HCT116 (cell line): Measurements from ENCODE around the gene AGBL1. TPM values are rescaled to one million over a fixed set of nuclear protein-coding genes. Genes with fewer than 3 reads are reported as not detected.

Experiments used
- ATAC-seq: fragments of 200-7000 bp; cut with Tn5 transposase; 2 replicates; pipeline ENCODE4 v1.9.1; 2020; ENCODE audit warnings: mild to moderate bottlenecking, moderate library complexity
- BruUV-seq: library from RNA; stranded (reverse); fragments of 400-500 nt; replicated peaks from 2 replicates; lab custom pipeline; 2021; lab: Mats Ljungman, UMichigan
- CTCF ChIA-PET: fragments of 300-600 bp; sonication (Branson Sonifier 250); formaldehyde crosslinking; loops from one replicate; lab custom pipeline; 2021; ENCODE audit warnings: antibody characterized with exemption; lab: Charles Lee
- POLR2A ChIA-PET: fragments of 300-600, 350-600 bp; sonication (Branson Sonifier 250); formaldehyde crosslinking; loops from one replicate; lab custom pipeline; 2021; ENCODE audit warnings: antibody characterized with exemption; lab: Charles Lee
- RAD21 ChIA-PET, 2 experiments: fragments of 300-600 bp; sonication (Branson Sonifier 250); formaldehyde crosslinking; loops; one replicate each; lab custom pipeline; 2023; ENCODE audit warnings: low total read pairs in 2 of 2; ENCODE audit not compliant: uncharacterized antibody in 2 of 2, unreplicated experiment in 2 of 2, low non-redundant PET in 1 of 2; lab: Charles Lee
- DNase-seq: peaks from one replicate; pipeline ENCODE4 v3.0.0-alpha.2; 2010; ENCODE audit warnings: low read depth, low spot score
- H2AFZ ChIP-seq: fragments of 200-600 bp; shearing (Covaris generic), sonication (generic); 2 replicates; pipeline ENCODE4 v1.6.1; 2017; ENCODE audit warnings: low read depth, mixed run types, mixed read lengths, antibody characterized with exemption, low read length; ENCODE audit not compliant: poor library complexity, severe bottlenecking
- H3K27ac ChIP-seq: 2 replicates; pipeline ENCODE4 v1.5.1; 2012; ENCODE audit warnings: low read depth, low read length
- H3K27me3 ChIP-seq: fragments of 200-600 bp; sonication (generic); 2 replicates; pipeline ENCODE4 v1.6.1; 2016; ENCODE audit warnings: mixed run types, low read length, mixed read lengths; ENCODE audit not compliant: insufficient read depth
- H3K36me3 ChIP-seq, 2 experiments: fragments of 200-500 bp in 1 of 2; fragments of 200-600 bp in 1 of 2; sonication (Bioruptor generic) in 1 of 2; sonication (generic) in 1 of 2; 2 replicates each; pipeline versions ENCODE4 v1.5.1 to v1.6.1; 2014 to 2016; ENCODE audit warnings: low read length in 2 of 2, inconsistent platforms in 1 of 2, mixed read lengths in 1 of 2, mixed run types in 1 of 2; ENCODE audit not compliant: insufficient read depth in 2 of 2, control insufficient read depth in 1 of 2
- H3K4me1 ChIP-seq, 2 experiments: fragments of 200-600 bp in 1 of 2; sonication (generic) in 1 of 2; 2 replicates each; pipeline versions ENCODE4 v1.5.1 to v1.6.1; 2012 to 2017; ENCODE audit warnings: low read length in 2 of 2, inconsistent platforms in 1 of 2, mild to moderate bottlenecking in 1 of 2, mixed read lengths in 1 of 2, mixed run types in 1 of 2, moderate library complexity in 1 of 2; ENCODE audit not compliant: insufficient read depth in 2 of 2, control insufficient read depth in 1 of 2
- H3K4me2 ChIP-seq: fragments of 200-600 bp; sonication (generic); 2 replicates; pipeline ENCODE4 v1.6.1; 2017; ENCODE audit warnings: mixed run types, low read length, mixed read lengths
- H3K4me3 ChIP-seq, 2 experiments: fragments of 200-600 bp in 1 of 2; sonication (generic) in 1 of 2; replicated peaks in 1 of 2; 2 replicates each; pipeline ENCODE4 v1.5.1; 2011 to 2016; ENCODE audit warnings: low read length in 2 of 2, control low read depth in 1 of 2, low read depth in 1 of 2, mild to moderate bottlenecking in 1 of 2, mixed read lengths in 1 of 2, mixed run types in 1 of 2
- H3K79me2 ChIP-seq: fragments of 200-600 bp; sonication (generic); 2 replicates; pipeline ENCODE4 v1.6.1; 2017; ENCODE audit warnings: mild to moderate bottlenecking, mixed run types, low read length, moderate library complexity, mixed read lengths; ENCODE audit not compliant: insufficient read depth
- H3K9ac ChIP-seq: fragments of 200-600 bp; sonication (generic); 2 replicates; pipeline ENCODE4 v1.6.1; 2016; ENCODE audit warnings: low read length, mixed read lengths
- H3K9me2 ChIP-seq: fragments of 200-600 bp; sonication (generic), shearing (Covaris generic); 2 replicates; pipeline ENCODE4 v1.6.1; 2017; ENCODE audit warnings: mixed run types, mild to moderate bottlenecking, moderate library complexity; ENCODE audit not compliant: insufficient read depth
- H3K9me3 ChIP-seq, 2 experiments: fragments of 200-500 bp in 1 of 2; fragments of 200-600 bp in 1 of 2; sonication (Bioruptor generic) in 1 of 2; sonication (generic) in 1 of 2; 2 replicates each; pipeline ENCODE4 v1.6.1; 2014 to 2017; ENCODE audit warnings: low read length in 2 of 2, mixed read lengths in 2 of 2, inconsistent platforms in 1 of 2, low read depth in 1 of 2, mild to moderate bottlenecking in 1 of 2, mixed run types in 1 of 2, moderate library complexity in 1 of 2; ENCODE audit not compliant: control insufficient read depth in 1 of 2, insufficient read depth in 1 of 2
- H4K20me1 ChIP-seq: fragments of 200-600 bp; sonication (generic), shearing (Covaris generic); 2 replicates; pipeline ENCODE4 v1.6.1; 2017; ENCODE audit warnings: mixed run types, mild to moderate bottlenecking, moderate library complexity; ENCODE audit not compliant: insufficient read depth
- CEBPB ChIP-seq: IDR thresholded peaks from 2 replicates; pipeline ENCODE4 v1.6.1; 2012; ENCODE audit warnings: low read depth
- EGR1 ChIP-seq: IDR thresholded peaks from 2 replicates; pipeline ENCODE4 v1.6.1; 2012; ENCODE audit warnings: low read depth
- EZH2phosphoT487 ChIP-seq: fragments of 200-600 bp; IDR thresholded peaks from 2 replicates; pipeline ENCODE4 v1.6.1; 2018; ENCODE audit warnings: antibody characterized with exemption, borderline replicate concordance
- JUND ChIP-seq: IDR thresholded peaks from 2 replicates; pipeline ENCODE4 v1.6.1; 2012
- POLR2A ChIP-seq: IDR thresholded peaks from 2 replicates; pipeline ENCODE4 v1.7.0; 2011; ENCODE audit warnings: borderline replicate concordance; ENCODE audit not compliant: insufficient read depth, insufficient read length; ENCODE audit errors: extremely low read depth
- POLR2AphosphoS5 ChIP-seq: IDR thresholded peaks from 2 replicates; pipeline ENCODE4 v1.6.1; 2011; ENCODE audit warnings: mild to moderate bottlenecking, low read depth, low read length, moderate library complexity
- REST ChIP-seq: IDR thresholded peaks from 2 replicates; pipeline ENCODE4 v1.6.1; 2012; ENCODE audit warnings: low read depth
- SRF ChIP-seq: IDR thresholded peaks from 2 replicates; pipeline ENCODE4 v1.6.1; 2012; ENCODE audit warnings: low read depth
- ZBTB33 ChIP-seq: IDR thresholded peaks from 2 replicates; pipeline ENCODE4 v1.6.1; 2011; ENCODE audit warnings: mild to moderate bottlenecking, low read length, moderate library complexity; ENCODE audit not compliant: insufficient replicate concordance; ENCODE audit errors: extremely low read depth
- intact Hi-C: fragments of 100-400 bp; cut with micrococcal nuclease; formaldehyde crosslinking; loops from 2 replicates; pipeline ENCODE4 v1.10.0; 2022
- total RNA-seq: library from RNA; stranded (reverse); gene quantifications from one replicate; pipeline ENCODE4 v1.2.1, GENCODE V29; 2021; ENCODE audit not compliant: unreplicated experiment
- TF ChIP-seq, protein P1 (sequence below): IDR thresholded peaks from 2 replicates; pipeline ENCODE4 v1.6.1; 2012

The AGBL1 gene
- total RNA-seq, 1 experiment from 2014 or later: not detected

GRCh38 chr15:86038491-86038890 lies 41.2 kb upstream of the AGBL1 start:
- H3K9ac ChIP-seq: no peak overlapping the region
- no peak for ATAC-seq
- H3K27ac ChIP-seq: no peak overlapping the region
- POLR2A ChIA-PET: interaction anchor here (0.7 kb wide), 1 partner anchor 23 kb away, joined by 3 read pairs; no protein-coding TSS in a partner anchor
- H3K4me2 ChIP-seq: no peak overlapping the region
- 0 out of 2 replicates have a peak, but pooled peaks cover 1% of the 10 kb centered on the region for H3K27me3 ChIP-seq
- no peak overlapping the region for H2AFZ ChIP-seq
- H3K36me3 ChIP-seq: no peaks in the 10 kb centered on the region
- RAD21 ChIA-PET: no interaction called here
- H3K9me3 ChIP-seq: no peaks in the 10 kb centered on the region
- TF ChIP-seq REST (no peak), EGR1 (no peak), SRF (no peak), JUND (no peak)
- no peak overlapping the region for H3K4me3 ChIP-seq
- H3K4me1 ChIP-seq: no peaks in the 10 kb centered on the region
- CTCF ChIA-PET: no interaction called here
- no peaks in the 10 kb centered on the region for H3K79me2 ChIP-seq
- H3K9me2 ChIP-seq: no peaks in the 10 kb centered on the region
- intact Hi-C loops: no loop called here
- H4K20me1 ChIP-seq: no peaks in the 10 kb centered on the region
- no peak for DNase-seq
- BruUV-seq: no TSS peak

DNA sequence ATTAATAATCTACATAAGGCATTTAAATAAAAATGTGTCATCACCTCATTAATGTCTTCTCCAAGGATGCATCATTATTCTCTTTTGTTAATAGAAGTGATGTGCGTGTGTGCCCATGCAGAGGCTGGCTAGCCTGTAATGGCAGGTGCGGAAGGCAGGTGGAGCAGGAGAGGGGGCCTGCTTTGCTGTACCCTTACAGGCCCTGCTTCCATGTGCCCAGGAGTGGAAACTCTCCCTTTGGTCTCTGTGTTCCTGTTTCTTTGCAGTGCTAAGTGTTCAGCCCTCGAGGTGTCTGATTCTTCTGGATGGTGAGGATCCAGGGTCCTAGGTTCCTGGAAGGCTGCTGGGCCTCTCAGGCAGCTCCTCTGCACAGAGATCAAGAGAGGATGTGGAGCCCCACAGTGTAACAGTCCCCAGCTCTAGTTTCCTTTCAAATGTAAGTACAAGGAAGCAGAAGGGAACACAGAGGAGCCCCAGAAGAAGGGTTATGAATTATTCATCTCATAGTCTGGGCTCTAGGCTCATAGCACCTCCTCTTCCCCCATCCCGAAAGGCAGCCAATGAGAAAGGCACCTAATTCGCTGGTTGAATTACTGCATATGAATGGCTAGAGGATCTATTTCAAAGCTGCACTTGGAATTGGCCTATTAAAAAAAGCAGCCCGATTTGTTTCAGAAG lies 39.2 kb upstream of the AGBL1 start:
- no peaks in the 10 kb centered on the region for H3K9me2 ChIP-seq
- intact Hi-C loops: no loop called here
- no peaks in the 10 kb centered on the region for H3K79me2 ChIP-seq
- H3K36me3 ChIP-seq: no peaks in the 10 kb centered on the region
- ChIA-PET RAD21 (no interaction called here), POLR2A (no interaction called here), CTCF (no interaction called here)
- no peaks in the 10 kb centered on the region for H3K9me3 ChIP-seq
- no peak overlapping the region for H3K9ac ChIP-seq
- H3K4me1 ChIP-seq: no peaks in the 10 kb centered on the region
- H2AFZ ChIP-seq: no peak overlapping the region
- no peaks in the 10 kb centered on the region for H4K20me1 ChIP-seq
- ATAC-seq (no peak), DNase-seq (no peak)
- H3K4me3 ChIP-seq: no peak overlapping the region
- H3K27me3 ChIP-seq: 0 out of 2 replicates have a peak, but pooled peaks cover 3% of the 10 kb centered on the region
- no peak overlapping the region for H3K4me2 ChIP-seq
- BruUV-seq: no TSS peak
- H3K27ac ChIP-seq: no peak overlapping the region
- TF ChIP-seq POLR2AphosphoS5: no peak
- TF ChIP-seq CEBPB: no peak
- TF ChIP-seq REST: no peak
- no peak for TF ChIP-seq POLR2A
- no peak for TF ChIP-seq ZBTB33
- TF ChIP-seq, protein P1, sequence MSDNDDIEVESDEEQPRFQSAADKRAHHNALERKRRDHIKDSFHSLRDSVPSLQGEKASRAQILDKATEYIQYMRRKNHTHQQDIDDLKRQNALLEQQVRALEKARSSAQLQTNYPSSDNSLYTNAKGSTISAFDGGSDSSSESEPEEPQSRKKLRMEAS: no peak
- no peak for TF ChIP-seq EZH2phosphoT487
